ENCODE measurements around the gene LPO.

- TF ChIP-seq TSHZ2 (CRISPR knock-in tag; IDR thresholded peaks at IDR 0.05) (no peak), CSRNP3 (CRISPR knock-in tag; IDR thresholded peaks at IDR 0.05) (no peak), CREB5 (CRISPR knock-in tag; IDR thresholded peaks at IDR 0.05; ENCODE audit: low read depth) (no peak), RARB (CRISPR knock-in tag; IDR thresholded peaks at IDR 0.05) (no peak), PPARA (CRISPR knock-in tag; IDR thresholded peaks at IDR 0.05; ENCODE audit: borderline replicate concordance) (no peak), TOX (CRISPR knock-in tag; IDR thresholded peaks at IDR 0.05; ENCODE audit: borderline replicate concordance) (no peak), TCF4 (CRISPR knock-in tag; IDR thresholded peaks at IDR 0.05; ENCODE audit: borderline replicate concordance) (no peak), ZFP3 (CRISPR knock-in tag; IDR thresholded peaks at IDR 0.05) (no peak), SNAI2 (CRISPR knock-in tag; IDR thresholded peaks at IDR 0.05) (no peak), PATZ1 (CRISPR knock-in tag; IDR thresholded peaks at IDR 0.05; ENCODE audit: borderline replicate concordance) (no peak), BACH2 (CRISPR knock-in tag; IDR thresholded peaks at IDR 0.05; ENCODE audit: borderline replicate concordance) (no peak), ZNF565 (CRISPR knock-in tag; conservative IDR thresholded peaks at IDR 0.05; ENCODE audit: low read depth) (no peak), ZC3H10 (CRISPR knock-in tag; IDR thresholded peaks at IDR 0.05) (no peak), ISL1 (CRISPR knock-in tag; IDR thresholded peaks at IDR 0.05) (no peak)
Measured at GRCh38 chr17:58279736-58280479, 41.5 kb downstream of the LPO start.
